HCT116 (cell line): Measurements from ENCODE around the gene POU3F2. TPM values are rescaled to one million over a fixed set of nuclear protein-coding genes. Genes with fewer than 3 reads are reported as not detected.

Experiments used
- ATAC-seq: fragments of 200-7000 bp; cut with Tn5 transposase; 2 replicates; pipeline ENCODE4 v1.9.1; 2020; ENCODE audit warnings: mild to moderate bottlenecking, moderate library complexity
- BruUV-seq: library from RNA; stranded (reverse); fragments of 400-500 nt; replicated peaks from 2 replicates; lab custom pipeline; 2021; lab: Mats Ljungman, UMichigan
- CTCF ChIA-PET: fragments of 300-600 bp; sonication (Branson Sonifier 250); formaldehyde crosslinking; loops from one replicate; lab custom pipeline; 2021; ENCODE audit warnings: antibody characterized with exemption; lab: Charles Lee
- POLR2A ChIA-PET: fragments of 300-600, 350-600 bp; sonication (Branson Sonifier 250); formaldehyde crosslinking; loops from one replicate; lab custom pipeline; 2021; ENCODE audit warnings: antibody characterized with exemption; lab: Charles Lee
- RAD21 ChIA-PET, 2 experiments: fragments of 300-600 bp; sonication (Branson Sonifier 250); formaldehyde crosslinking; loops; one replicate each; lab custom pipeline; 2023; ENCODE audit warnings: low total read pairs in 2 of 2; ENCODE audit not compliant: uncharacterized antibody in 2 of 2, unreplicated experiment in 2 of 2, low non-redundant PET in 1 of 2; lab: Charles Lee
- DNase-seq: peaks from one replicate; pipeline ENCODE4 v3.0.0-alpha.2; 2010; ENCODE audit warnings: low read depth, low spot score
- H2AFZ ChIP-seq: fragments of 200-600 bp; shearing (Covaris generic), sonication (generic); 2 replicates; pipeline ENCODE4 v1.6.1; 2017; ENCODE audit warnings: low read depth, mixed run types, mixed read lengths, antibody characterized with exemption, low read length; ENCODE audit not compliant: poor library complexity, severe bottlenecking
- H3K27ac ChIP-seq: 2 replicates; pipeline ENCODE4 v1.5.1; 2012; ENCODE audit warnings: low read depth, low read length
- H3K27me3 ChIP-seq: fragments of 200-600 bp; sonication (generic); 2 replicates; pipeline ENCODE4 v1.6.1; 2016; ENCODE audit warnings: mixed run types, low read length, mixed read lengths; ENCODE audit not compliant: insufficient read depth
- H3K36me3 ChIP-seq, 2 experiments: fragments of 200-500 bp in 1 of 2; fragments of 200-600 bp in 1 of 2; sonication (Bioruptor generic) in 1 of 2; sonication (generic) in 1 of 2; 2 replicates each; pipeline versions ENCODE4 v1.5.1 to v1.6.1; 2014 to 2016; ENCODE audit warnings: low read length in 2 of 2, inconsistent platforms in 1 of 2, mixed read lengths in 1 of 2, mixed run types in 1 of 2; ENCODE audit not compliant: insufficient read depth in 2 of 2, control insufficient read depth in 1 of 2
- H3K4me1 ChIP-seq, 2 experiments: fragments of 200-600 bp in 1 of 2; sonication (generic) in 1 of 2; 2 replicates each; pipeline versions ENCODE4 v1.5.1 to v1.6.1; 2012 to 2017; ENCODE audit warnings: low read length in 2 of 2, inconsistent platforms in 1 of 2, mild to moderate bottlenecking in 1 of 2, mixed read lengths in 1 of 2, mixed run types in 1 of 2, moderate library complexity in 1 of 2; ENCODE audit not compliant: insufficient read depth in 2 of 2, control insufficient read depth in 1 of 2
- H3K4me2 ChIP-seq: fragments of 200-600 bp; sonication (generic); 2 replicates; pipeline ENCODE4 v1.6.1; 2017; ENCODE audit warnings: mixed run types, low read length, mixed read lengths
- H3K4me3 ChIP-seq, 2 experiments: fragments of 200-600 bp in 1 of 2; sonication (generic) in 1 of 2; replicated peaks in 1 of 2; 2 replicates each; pipeline ENCODE4 v1.5.1; 2011 to 2016; ENCODE audit warnings: low read length in 2 of 2, control low read depth in 1 of 2, low read depth in 1 of 2, mild to moderate bottlenecking in 1 of 2, mixed read lengths in 1 of 2, mixed run types in 1 of 2
- H3K79me2 ChIP-seq: fragments of 200-600 bp; sonication (generic); 2 replicates; pipeline ENCODE4 v1.6.1; 2017; ENCODE audit warnings: mild to moderate bottlenecking, mixed run types, low read length, moderate library complexity, mixed read lengths; ENCODE audit not compliant: insufficient read depth
- H3K9ac ChIP-seq: fragments of 200-600 bp; sonication (generic); 2 replicates; pipeline ENCODE4 v1.6.1; 2016; ENCODE audit warnings: low read length, mixed read lengths
- H3K9me2 ChIP-seq: fragments of 200-600 bp; sonication (generic), shearing (Covaris generic); 2 replicates; pipeline ENCODE4 v1.6.1; 2017; ENCODE audit warnings: mixed run types, mild to moderate bottlenecking, moderate library complexity; ENCODE audit not compliant: insufficient read depth
- H3K9me3 ChIP-seq, 2 experiments: fragments of 200-500 bp in 1 of 2; fragments of 200-600 bp in 1 of 2; sonication (Bioruptor generic) in 1 of 2; sonication (generic) in 1 of 2; 2 replicates each; pipeline ENCODE4 v1.6.1; 2014 to 2017; ENCODE audit warnings: low read length in 2 of 2, mixed read lengths in 2 of 2, inconsistent platforms in 1 of 2, low read depth in 1 of 2, mild to moderate bottlenecking in 1 of 2, mixed run types in 1 of 2, moderate library complexity in 1 of 2; ENCODE audit not compliant: control insufficient read depth in 1 of 2, insufficient read depth in 1 of 2
- H4K20me1 ChIP-seq: fragments of 200-600 bp; sonication (generic), shearing (Covaris generic); 2 replicates; pipeline ENCODE4 v1.6.1; 2017; ENCODE audit warnings: mixed run types, mild to moderate bottlenecking, moderate library complexity; ENCODE audit not compliant: insufficient read depth
- ATF3 ChIP-seq: IDR thresholded peaks from 2 replicates; pipeline ENCODE4 v1.6.1; 2012
- CBX3 ChIP-seq: IDR thresholded peaks from 2 replicates; pipeline ENCODE4 v1.6.1; 2012; ENCODE audit warnings: low read depth
- CEBPB ChIP-seq: IDR thresholded peaks from 2 replicates; pipeline ENCODE4 v1.6.1; 2012; ENCODE audit warnings: low read depth
- ELF1 ChIP-seq: IDR thresholded peaks from 2 replicates; pipeline ENCODE4 v1.6.1; 2012; ENCODE audit warnings: low read depth, borderline replicate concordance
- EZH2 ChIP-seq: fragments of 200-600 bp; sonication (generic); IDR thresholded peaks from 2 replicates; pipeline ENCODE4 v1.6.1; 2017; ENCODE audit warnings: antibody characterized with exemption, mixed run types
- EZH2phosphoT487 ChIP-seq: fragments of 200-600 bp; IDR thresholded peaks from 2 replicates; pipeline ENCODE4 v1.6.1; 2018; ENCODE audit warnings: antibody characterized with exemption, borderline replicate concordance
- FOSL1 ChIP-seq: IDR thresholded peaks from 2 replicates; pipeline ENCODE4 v1.6.1; 2012; ENCODE audit warnings: low read depth
- JUND ChIP-seq: IDR thresholded peaks from 2 replicates; pipeline ENCODE4 v1.6.1; 2012
- POLR2A ChIP-seq: IDR thresholded peaks from 2 replicates; pipeline ENCODE4 v1.7.0; 2011; ENCODE audit warnings: borderline replicate concordance; ENCODE audit not compliant: insufficient read depth, insufficient read length; ENCODE audit errors: extremely low read depth
- POLR2AphosphoS5 ChIP-seq: IDR thresholded peaks from 2 replicates; pipeline ENCODE4 v1.6.1; 2011; ENCODE audit warnings: mild to moderate bottlenecking, low read depth, low read length, moderate library complexity
- RAD21 ChIP-seq: IDR thresholded peaks from 2 replicates; pipeline ENCODE4 v1.6.1; 2012; ENCODE audit warnings: low read depth, mild to moderate bottlenecking
- SIN3A ChIP-seq: IDR thresholded peaks from 2 replicates; pipeline ENCODE4 v1.6.1; 2012; ENCODE audit warnings: low read depth
- SP1 ChIP-seq: IDR thresholded peaks from 2 replicates; pipeline ENCODE4 v1.6.1; 2012; ENCODE audit warnings: low read depth
- SRF ChIP-seq: IDR thresholded peaks from 2 replicates; pipeline ENCODE4 v1.6.1; 2012; ENCODE audit warnings: low read depth
- TCF7L2 ChIP-seq: IDR thresholded peaks from 2 replicates; pipeline ENCODE4 v1.7.0; 2011; ENCODE audit warnings: borderline replicate concordance, inconsistent platforms; ENCODE audit not compliant: insufficient read depth, insufficient read length; ENCODE audit errors: extremely low read depth
- ZFX ChIP-seq: fragments of 450-650 bp; IDR thresholded peaks from 2 replicates; pipeline ENCODE4 v1.6.1; 2017
- ZNF274 ChIP-seq: fragments of 200-500 bp; sonication (Bioruptor generic); IDR thresholded peaks from 2 replicates; pipeline ENCODE4 v1.6.1; 2014; ENCODE audit warnings: mild to moderate bottlenecking, low read depth, low read length, inconsistent platforms
- intact Hi-C: fragments of 100-400 bp; cut with micrococcal nuclease; formaldehyde crosslinking; loops from 2 replicates; pipeline ENCODE4 v1.10.0; 2022
- total RNA-seq: library from RNA; stranded (reverse); gene quantifications from one replicate; pipeline ENCODE4 v1.2.1, GENCODE V29; 2021; ENCODE audit not compliant: unreplicated experiment
- TF ChIP-seq, protein P1 (sequence below): IDR thresholded peaks from 2 replicates; pipeline ENCODE4 v1.6.1; 2011; ENCODE audit warnings: mild to moderate bottlenecking, low read length, moderate library complexity; ENCODE audit not compliant: insufficient replicate concordance; ENCODE audit errors: extremely low read depth

The POU3F2 gene
- total RNA-seq, 1 experiment from 2014 or later = not detected

DNA sequence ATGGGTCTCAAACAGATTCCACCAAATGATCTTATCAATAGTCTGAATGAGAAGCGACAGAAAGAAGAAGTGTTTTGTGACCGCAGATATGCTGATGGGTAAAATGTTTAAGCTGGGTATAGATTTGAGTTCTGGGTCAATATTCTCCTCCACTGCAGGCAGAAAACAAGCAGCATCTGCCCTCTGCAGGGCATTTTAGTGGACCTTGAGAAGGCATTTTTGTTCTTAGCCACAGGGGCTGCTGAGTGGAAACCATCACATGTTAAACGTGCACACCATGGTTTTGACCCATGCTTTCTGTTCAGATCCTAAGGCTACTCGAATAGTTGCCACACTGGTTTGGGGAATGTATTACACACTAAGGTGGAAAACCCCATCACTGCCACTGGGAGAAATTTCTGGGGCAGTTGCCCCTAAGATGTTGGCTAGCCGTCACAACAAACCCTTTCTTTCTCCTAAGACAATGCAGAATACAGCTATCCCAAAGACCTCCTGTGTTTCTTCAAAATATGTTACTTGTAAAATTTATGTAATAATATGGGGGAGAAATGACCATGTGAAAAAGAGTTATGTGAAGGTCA lies 5.5 kb downstream of the POU3F2 start (continued):
- no peak for TF ChIP-seq ZNF274
- TF ChIP-seq SRF = no peak

DNA sequence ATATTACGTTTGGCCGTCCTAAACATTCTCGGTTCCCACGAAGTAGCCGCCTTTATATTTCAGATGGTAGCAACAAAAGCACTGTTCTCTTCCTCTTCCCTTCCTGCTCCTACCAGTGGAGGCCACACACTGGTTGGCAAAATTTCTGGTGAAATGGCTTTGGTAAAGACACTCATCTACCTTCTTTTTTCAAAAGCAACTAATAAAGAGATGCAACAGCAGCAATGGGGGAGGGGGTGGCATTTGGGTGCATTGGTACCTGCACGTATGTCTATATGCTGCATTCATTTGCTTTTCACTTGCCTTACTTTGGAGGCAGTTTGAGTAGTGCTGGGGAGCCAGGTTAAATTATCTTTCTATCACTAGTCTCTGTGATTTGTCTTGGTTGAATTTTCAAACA lies 6.0 kb downstream of the POU3F2 start:
- no TSS peak for BruUV-seq
- CTCF ChIA-PET = no interaction called here
- DNase-seq = no peak
- TF ChIP-seq POLR2A = no peak
- POLR2A ChIA-PET = interaction anchor here (0.6 kb wide), 1 partner anchor 440 kb away, joined by 3 read pairs; no protein-coding TSS in a partner anchor
- Histone ChIP-seq H3K4me2 (no peak overlapping the region), H2AFZ (no peak overlapping the region), H3K9me2 (no peaks in the 10 kb centered on the region), H3K4me1 (no peaks in the 10 kb centered on the region), H4K20me1 (no peaks in the 10 kb centered on the region), H3K9ac (no peak overlapping the region), H3K4me3 (no peak overlapping the region), H3K9me3 (no peaks in the 10 kb centered on the region), H3K27me3 (peaks cover 18% of the 10 kb centered on the region; the same call in 1 of the 2 replicates), H3K79me2 (no peaks in the 10 kb centered on the region), H3K36me3 (no peaks in the 10 kb centered on the region), H3K27ac (no peak overlapping the region)
- RAD21 ChIA-PET = no interaction called here
- no peak for ATAC-seq
- intact Hi-C loops = loop anchor here (5.0 to 10.0 kb wide), 2 partner anchors 783 to 1656 kb away; no protein-coding TSS in a partner anchor

- Histone ChIP-seq H3K79me2 (no peaks in the 10 kb centered on the region), H3K9ac (no peak overlapping the region), H3K4me3 (no peak overlapping the region), H3K4me1 (no peaks in the 10 kb centered on the region), H3K9me2 (no peaks in the 10 kb centered on the region), H3K9me3 (no peaks in the 10 kb centered on the region), H3K4me2 (no peak overlapping the region), H3K27ac (no peak overlapping the region), H4K20me1 (no peaks in the 10 kb centered on the region), H3K27me3 (peaks cover 18% of the 10 kb centered on the region; the same call in 1 of the 2 replicates), H2AFZ (no peak overlapping the region), H3K36me3 (no peaks in the 10 kb centered on the region)
- RAD21 ChIA-PET = no interaction called here
- no peak for DNase-seq
- intact Hi-C loops = loop anchor here (5.0 to 10.0 kb wide), 2 partner anchors 784 to 1656 kb away; no protein-coding TSS in a partner anchor
- no TSS peak for BruUV-seq
- POLR2A ChIA-PET = no interaction called here
- CTCF ChIA-PET = no interaction called here
- no peak for ATAC-seq
- TF ChIP-seq ELF1 (no peak), POLR2A (no peak), POLR2AphosphoS5 (no peak), EZH2phosphoT487 (no peak), FOSL1 (no peak), ATF3 (no peak), EZH2 (no peak), ZFX (no peak), TCF7L2 (no peak), CBX3 (no peak), JUND (no peak), SIN3A (no peak), SP1 (no peak), RAD21 (no peak), CEBPB (no peak)
- TF ChIP-seq, protein P1, sequence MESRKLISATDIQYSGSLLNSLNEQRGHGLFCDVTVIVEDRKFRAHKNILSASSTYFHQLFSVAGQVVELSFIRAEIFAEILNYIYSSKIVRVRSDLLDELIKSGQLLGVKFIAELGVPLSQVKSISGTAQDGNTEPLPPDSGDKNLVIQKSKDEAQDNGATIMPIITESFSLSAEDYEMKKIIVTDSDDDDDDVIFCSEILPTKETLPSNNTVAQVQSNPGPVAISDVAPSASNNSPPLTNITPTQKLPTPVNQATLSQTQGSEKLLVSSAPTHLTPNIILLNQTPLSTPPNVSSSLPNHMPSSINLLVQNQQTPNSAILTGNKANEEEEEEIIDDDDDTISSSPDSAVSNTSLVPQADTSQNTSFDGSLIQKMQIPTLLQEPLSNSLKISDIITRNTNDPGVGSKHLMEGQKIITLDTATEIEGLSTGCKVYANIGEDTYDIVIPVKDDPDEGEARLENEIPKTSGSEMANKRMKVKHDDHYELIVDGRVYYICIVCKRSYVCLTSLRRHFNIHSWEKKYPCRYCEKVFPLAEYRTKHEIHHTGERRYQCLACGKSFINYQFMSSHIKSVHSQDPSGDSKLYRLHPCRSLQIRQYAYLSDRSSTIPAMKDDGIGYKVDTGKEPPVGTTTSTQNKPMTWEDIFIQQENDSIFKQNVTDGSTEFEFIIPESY = no peak
These were observed 6.7 kb downstream of the POU3F2 start for GRCh38 chr6:98840996-98841513.
